HepG2 (cell line): ENCODE results near the gene BPIFB4. TPM values are rescaled to one million over a fixed set of nuclear protein-coding genes. Genes with fewer than 3 reads are reported as not detected.

ENCODE experiments used
- ATAC-seq: fragments of 200-7000 bp; cut with Tn5 transposase; 3 replicates; pipeline ENCODE4 v1.9.1; 2020; ENCODE audit warnings: mild to moderate bottlenecking, moderate library complexity
- BruUV-seq: library from RNA; stranded (reverse); fragments of 400-500 nt; replicated peaks from 2 replicates; lab custom pipeline; 2021; lab: Mats Ljungman, UMichigan
- CTCF ChIA-PET: fragments of 300-600 bp; formaldehyde crosslinking; extraction: SDS; loops from one replicate; lab custom pipeline; 2021; ENCODE audit warnings: low total read pairs, inconsistent platforms, low intra/inter-chr PET ratio; lab: Yijun Ruan, JAX
- POLR2A ChIA-PET: fragments of 350-600 bp; sonication (Branson Sonifier 250); formaldehyde crosslinking; loops from one replicate; lab custom pipeline; 2020; ENCODE audit warnings: antibody characterized with exemption, inconsistent platforms; lab: Yijun Ruan, JAX
- DNase-seq: peaks from one replicate; pipeline ENCODE4 v3.0.0-alpha.2; 2015; ENCODE audit warnings: low spot score
- FAIRE-seq: peaks from 3 replicates; lab custom pipeline; 2011; peaks lifted over from hg19 to GRCh38; lab: Jason Lieb, UNC
- H2AFZ ChIP-seq: one replicate; pipeline ENCODE4 v1.6.1; 2011; ENCODE audit warnings: low read length, inconsistent platforms
- H3K27ac ChIP-seq: fragments of 300-600 bp; 3 replicates; pipeline ENCODE4 v1.8.0; 2011; ENCODE audit warnings: mixed run types, mild to moderate bottlenecking, mixed read lengths, low read length, inconsistent platforms; ENCODE audit not compliant: insufficient read depth; ENCODE audit errors: extremely low read length
- H3K27me3 ChIP-seq, 2 experiments: fragments of 200-600 bp in 1 of 2; 2 replicates in 1 of 2; 3 replicates in 1 of 2; pipeline versions ENCODE4 v1.6.0 to v1.8.0; 2011; ENCODE audit warnings: low read length in 2 of 2, mild to moderate bottlenecking in 2 of 2, moderate library complexity in 2 of 2, inconsistent platforms in 1 of 2; ENCODE audit not compliant: insufficient read depth in 2 of 2, control insufficient read depth in 1 of 2
- H3K36me3 ChIP-seq, 2 experiments: fragments of 200-600 bp in 1 of 2; replicated peaks in 1 of 2; 2 replicates in 1 of 2; 3 replicates in 1 of 2; pipeline versions ENCODE4 v1.5.1 to v1.8.0; 2011; ENCODE audit warnings: low read length in 2 of 2, inconsistent platforms in 1 of 2; ENCODE audit not compliant: insufficient read depth in 2 of 2, control insufficient read depth in 1 of 2
- H3K4me1 ChIP-seq: 2 replicates; pipeline ENCODE4 v1.5.1; 2012; ENCODE audit warnings: low read length, inconsistent platforms; ENCODE audit not compliant: insufficient read depth
- H3K4me2 ChIP-seq: 2 replicates; pipeline ENCODE4 v1.6.0; 2011; ENCODE audit warnings: low read depth, low read length, inconsistent platforms
- H3K4me3 ChIP-seq, 3 experiments: fragments of 200-600 bp in 1 of 3; sonication (generic), shearing (Covaris generic) in 1 of 3; replicated peaks in 1 of 3; 2 replicates each; pipeline ENCODE4 v1.5.1; 2011 to 2016; ENCODE audit warnings: low read length in 3 of 3, inconsistent platforms in 2 of 3, low read depth in 2 of 3, mild to moderate bottlenecking in 2 of 3, control low read depth in 1 of 3, mixed read lengths in 1 of 3; ENCODE audit not compliant: insufficient read depth in 1 of 3
- H3K79me2 ChIP-seq: one replicate; pipeline ENCODE4 v1.6.1; 2011; ENCODE audit warnings: low read length, inconsistent platforms; ENCODE audit not compliant: insufficient read depth
- H3K9ac ChIP-seq: 2 replicates; pipeline ENCODE4 v1.6.0; 2011; ENCODE audit warnings: mild to moderate bottlenecking, low read depth, low read length, inconsistent platforms; ENCODE audit not compliant: insufficient read depth
- H3K9me3 ChIP-seq: 2 replicates; pipeline ENCODE4 v1.5.1; 2012; ENCODE audit warnings: mild to moderate bottlenecking, low read length
- H4K20me1 ChIP-seq: 2 replicates; pipeline ENCODE4 v1.6.0; 2011; ENCODE audit warnings: inconsistent platforms, mild to moderate bottlenecking, low read length, moderate library complexity; ENCODE audit not compliant: insufficient read depth
- AGO2 ChIP-seq: fragments of 200-400 bp; formaldehyde crosslinking; optimal IDR thresholded peaks from 2 replicates; pipeline ENCODE3; 2017; ENCODE audit warnings: mild to moderate bottlenecking, low read depth, low read length, moderate library complexity
- CEBPZ ChIP-seq: IDR thresholded peaks from 2 replicates; pipeline ENCODE4 v1.6.1; 2012; ENCODE audit warnings: low read length, improper control_type of control experiment
- NFE2 ChIP-seq: sonication (generic); formaldehyde crosslinking; IDR thresholded peaks from 2 replicates; pipeline ENCODE4 v1.4.0; 2020; ENCODE audit warnings: missing genetic modification reagents
- RNF219 ChIP-seq: sonication (generic); formaldehyde crosslinking; IDR thresholded peaks from 2 replicates; pipeline ENCODE4 v1.5.0; 2020; ENCODE audit warnings: mild to moderate bottlenecking, missing genetic modification reagents
- SIX4 ChIP-seq: sonication (generic); formaldehyde crosslinking; IDR thresholded peaks from 2 replicates; pipeline ENCODE4 v1.4.0; 2020; ENCODE audit warnings: missing genetic modification reagents
- SNAPC2 ChIP-seq: sonication (generic); formaldehyde crosslinking; IDR thresholded peaks from 2 replicates; pipeline ENCODE4 v1.8.1; 2022; ENCODE audit warnings: mild to moderate bottlenecking, missing genetic modification reagents
- SYNCRIP ChIP-seq: fragments of 200-400 bp; formaldehyde crosslinking; IDR thresholded peaks from 2 replicates; pipeline ENCODE4 v1.6.1; 2018; ENCODE audit warnings: mild to moderate bottlenecking, low read depth, low read length; ENCODE audit not compliant: insufficient read depth
- ZBTB20 ChIP-seq: sonication (generic); formaldehyde crosslinking; IDR thresholded peaks from 2 replicates; pipeline ENCODE4 v1.8.1; 2023; ENCODE audit warnings: missing genetic modification reagents, low read depth, mild to moderate bottlenecking, borderline replicate concordance
- ZFP62 ChIP-seq: sonication (generic); formaldehyde crosslinking; IDR thresholded peaks from 2 replicates; pipeline ENCODE4 v1.4.0; 2020; ENCODE audit warnings: missing genetic modification reagents
- ZNF275 ChIP-seq: sonication (generic); formaldehyde crosslinking; IDR thresholded peaks from 2 replicates; pipeline ENCODE4 v1.8.0; 2022; ENCODE audit warnings: missing genetic modification reagents, mild to moderate bottlenecking, inconsistent platforms, borderline replicate concordance
- ZNF30 ChIP-seq: sonication (generic); formaldehyde crosslinking; IDR thresholded peaks from 2 replicates; pipeline ENCODE4 v1.5.0; 2020; ENCODE audit warnings: mild to moderate bottlenecking, missing genetic modification reagents
- ZNF770 ChIP-seq: sonication (generic); formaldehyde crosslinking; IDR thresholded peaks from 2 replicates; pipeline ENCODE4 v1.5.0; 2020; ENCODE audit warnings: mild to moderate bottlenecking, missing genetic modification reagents
- ZNF841 ChIP-seq: sonication (generic); formaldehyde crosslinking; IDR thresholded peaks from 2 replicates; pipeline ENCODE4 v1.8.1; 2023; ENCODE audit warnings: missing genetic modification reagents, borderline replicate concordance
- WGBS: methylation state at CpG from one replicate; pipeline ENCODE4 v1.1.6; 2017; ENCODE audit warnings: low lambda C conversion rate; 5-methylcytosine and 5-hydroxymethylcytosine counted together
- in situ Hi-C: cut with HindIII; loops from 2 replicates; pipeline ENCODE4 v1.10.0; 2017; ENCODE audit warnings: low pct_unique_long_range_greater_than_20kb; ENCODE audit not compliant: extremely low pct_ligation_motif_present
- intact Hi-C: fragments of 100-400 bp; cut with micrococcal nuclease; formaldehyde crosslinking; loops from one replicate; pipeline ENCODE4 v1.10.0; 2022; ENCODE audit not compliant: unreplicated experiment
- polyA plus RNA-seq, 8 experiments: library from polyadenylated mRNA; depleted of rRNA in 3 of 8; stranded (reverse) in 7 of 8; unstranded in 1 of 8; fragments of >200 nt; fragmentation: Illumina TruSeq in 4 of 8; extraction: Trizol in 4 of 8; gene quantifications; 2 replicates each; pipeline versions ENCODE4 v1.2.1 to v1.2.3, GENCODE V29; 2011 to 2016; ENCODE audit warnings: low read depth in 4 of 8, missing spikeins in 1 of 8, mixed read lengths in 1 of 8; ENCODE audit not compliant: insufficient read depth in 1 of 8
- total RNA-seq, 5 experiments: library from RNA; depleted of rRNA; stranded (reverse); fragments of >200 nt; fragmentation: Illumina TruSeq; extraction: Trizol; gene quantifications; 2 replicates each; pipeline ENCODE4 v1.2.3, GENCODE V29; 2016; ENCODE audit warnings: low read depth in 1 of 5

Gene BPIFB4
- total and polyA plus RNA-seq, 2 of the 13 experiments (the other 11 are each of a cell fraction or from before 2014, with no cell fraction given), result 0.09 TPM; not detected in 1

- DNase-seq (no peak), FAIRE-seq (no peak), ATAC-seq (no peak)
- CTCF ChIA-PET, result no interaction called here
- Histone ChIP-seq H3K9ac (no peak overlapping the region), H2AFZ (no peak overlapping the region), H3K4me2 (no peak overlapping the region), H3K4me3 (no peak overlapping the region), H3K79me2 (no peaks in the 10 kb centered on the region), H3K36me3 (no peaks in the 10 kb centered on the region), H3K27ac (no peak overlapping the region), H3K9me3 (no peaks in the 10 kb centered on the region), H4K20me1 (no peaks in the 10 kb centered on the region), H3K4me1 (peaks cover 4% of the 10 kb centered on the region), H3K27me3 (peaks cover 0 to 17% of the 10 kb centered on the region in 2 experiments; a peak in 1 of 5 replicates)
- POLR2A ChIA-PET, result no interaction called here
- in situ Hi-C loops, result no loop called here
- 61% methylated on average over 3 of the region's 3 CpGs for WGBS
- intact Hi-C loops, result no loop called here
- BruUV-seq, result no TSS peak
- TF ChIP-seq AGO2, result no peak
- TF ChIP-seq CEBPZ, result no peak
- no peak for TF ChIP-seq RNF219 (CRISPR knock-in tag)
- no peak for TF ChIP-seq ZNF275 (CRISPR knock-in tag)
- no peak for TF ChIP-seq ZNF841 (CRISPR knock-in tag)
- TF ChIP-seq SNAPC2 (CRISPR knock-in tag), result no peak
- no peak for TF ChIP-seq ZFP62 (CRISPR knock-in tag)
- TF ChIP-seq ZBTB20 (CRISPR knock-in tag), result no peak
- no peak for TF ChIP-seq ZNF30 (CRISPR knock-in tag)
- no peak for TF ChIP-seq ZNF770 (CRISPR knock-in tag)
- TF ChIP-seq NFE2 (CRISPR knock-in tag), result no peak
- no peak for TF ChIP-seq SYNCRIP
- TF ChIP-seq SIX4 (CRISPR knock-in tag), result no peak
Observed at GRCh38 chr20:33120934-33121333, 41.5 kb downstream of the BPIFB4 start.
